HG02623 (cell line): Measurements from ENCODE around the gene TMPRSS9.
"Not testable (repeated sequence)": the region's sequence is repeated elsewhere in the genome, so short reads cannot be mapped to it uniquely, and the experiment has no call there.

Experiments used
- ATAC-seq: cut with Tn5 transposase; IDR thresholded peaks from one replicate; pipeline ENCODE4 v1.9.1; 2021; ENCODE audit warnings: moderate library complexity; ENCODE audit not compliant: unreplicated experiment

Gene TMPRSS9

GRCh38 chr19:2454962-2455850 is 95.1 kb downstream of the TMPRSS9 start:
- no peak for ATAC-seq

GRCh38 chr19:2455851-2456570 is 95.9 kb downstream of the TMPRSS9 start:
- peak; percentile 17 for ATAC-seq

DNA sequence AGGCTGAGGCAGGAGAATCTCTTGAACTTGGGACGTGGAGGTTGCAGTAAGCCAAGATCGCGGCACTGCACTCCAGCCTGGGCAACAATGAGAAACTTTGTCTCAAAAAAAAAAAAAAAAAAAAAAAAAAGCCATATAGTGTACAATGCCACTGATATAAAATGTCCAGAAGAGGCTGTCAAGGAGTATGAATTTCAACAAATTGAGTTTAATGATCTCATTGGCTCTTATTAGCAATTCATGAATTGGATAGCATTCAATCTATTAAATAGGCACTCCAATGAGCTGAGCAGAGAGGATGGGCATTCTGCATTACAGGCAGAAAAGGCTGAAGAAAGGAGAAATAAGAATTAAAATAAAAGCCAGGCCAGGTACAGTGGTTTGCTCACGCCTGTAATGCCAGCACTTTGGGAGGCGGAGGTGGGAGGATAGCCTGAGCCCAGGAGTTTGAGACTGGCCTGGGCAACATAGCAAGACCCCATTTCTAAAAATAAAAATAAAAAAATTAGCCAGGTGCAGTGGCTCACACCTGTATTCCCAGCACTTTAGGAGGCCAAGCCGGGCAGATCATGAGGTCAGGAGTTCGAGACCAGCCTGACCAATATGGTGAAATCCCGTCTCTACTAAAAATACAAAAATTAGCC is 97.5 kb downstream of the TMPRSS9 start:
- ATAC-seq, result no peak

DNA sequence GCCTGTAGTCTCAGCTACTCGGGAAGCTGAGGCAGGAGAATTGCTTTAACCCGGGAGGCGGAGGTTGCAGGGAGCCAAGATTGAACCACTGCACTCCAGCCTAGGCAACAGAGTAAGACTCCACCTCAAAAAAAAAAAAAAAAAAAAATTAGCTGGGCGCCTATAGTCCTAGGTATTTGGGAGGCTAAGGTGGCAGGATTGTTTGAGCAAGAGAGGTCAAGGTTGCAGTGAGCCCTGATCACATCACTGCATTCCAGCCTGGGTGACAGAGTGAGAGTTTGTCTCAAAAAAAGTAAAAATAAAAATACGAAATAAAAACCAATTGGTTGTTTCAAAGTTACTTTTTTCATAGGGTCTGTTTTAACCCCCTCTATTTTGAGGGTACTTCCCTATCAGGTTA is 98.0 kb downstream of the TMPRSS9 start:
- ATAC-seq, result no peak

GRCh38 chr19:2458776-2459175 is 98.7 kb downstream of the TMPRSS9 start:
- ATAC-seq, result not testable (repeated sequence)

GRCh38 chr19:2460245-2460644 is 100.2 kb downstream of the TMPRSS9 start:
- ATAC-seq, result no peak

- no peak for ATAC-seq
These were observed 101.9 kb downstream of the TMPRSS9 start for GRCh38 chr19:2461751-2462634.

DNA sequence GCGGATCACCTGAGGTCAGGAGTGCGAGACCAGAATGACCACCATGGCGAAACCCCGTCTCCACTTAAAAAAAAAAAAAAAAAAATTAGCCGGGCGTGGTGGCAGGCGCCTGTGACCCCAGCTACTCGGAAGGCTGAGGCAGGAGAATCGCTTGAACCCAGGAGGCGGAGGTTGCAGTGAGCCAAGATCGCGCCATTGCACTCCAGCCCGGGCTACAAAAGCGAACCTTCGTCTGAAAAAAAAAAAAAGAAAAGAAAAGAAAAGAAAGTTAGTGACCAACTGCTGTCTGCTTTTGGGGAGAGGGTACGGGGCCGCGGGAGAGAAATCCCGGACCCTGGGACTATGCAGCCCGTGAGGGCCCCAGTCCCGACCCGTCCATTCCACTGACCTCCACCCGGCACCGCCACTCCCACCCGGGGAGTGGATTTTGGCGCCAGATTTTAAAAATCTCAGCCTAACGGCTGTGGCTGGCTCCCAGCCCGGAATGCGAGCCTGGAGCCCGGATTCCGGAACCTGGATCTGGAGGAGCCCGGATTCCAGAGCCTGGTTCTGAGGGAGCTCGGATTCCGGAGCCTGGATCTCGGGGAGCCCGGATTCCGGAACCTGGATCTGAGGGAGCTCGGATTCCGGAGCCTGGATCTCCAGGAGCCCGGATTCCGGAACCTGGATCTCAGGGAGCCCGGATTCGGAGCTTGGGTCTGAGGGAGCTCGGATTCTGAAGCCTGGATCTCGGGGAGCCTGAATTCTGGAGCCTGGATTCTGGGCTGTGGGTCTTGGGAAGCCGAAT is 102.8 kb downstream of the TMPRSS9 start:
- ATAC-seq, result no peak

DNA sequence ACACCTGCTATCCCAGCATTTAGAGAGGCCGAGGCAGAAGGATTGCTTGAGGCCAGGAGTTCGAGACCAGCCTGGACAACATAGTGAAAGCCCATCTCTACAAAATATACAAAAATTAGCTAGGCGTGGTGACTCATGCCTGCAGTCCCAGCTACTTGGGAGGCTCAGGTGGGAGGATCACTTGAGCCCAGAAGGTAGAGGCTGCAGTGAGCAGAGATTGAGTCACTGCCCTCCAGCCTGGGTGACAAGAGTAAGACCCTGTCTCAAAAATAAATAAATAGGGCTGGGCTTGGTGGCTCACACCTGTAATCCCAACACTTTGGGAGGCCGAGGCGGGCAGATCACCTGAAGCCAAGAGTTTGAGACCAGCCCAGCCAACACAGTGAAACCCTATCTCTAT is 103.6 kb downstream of the TMPRSS9 start:
- not testable (repeated sequence) for ATAC-seq

GRCh38 chr19:2464389-2464788 is 104.3 kb downstream of the TMPRSS9 start:
- ATAC-seq, result no peak

DNA sequence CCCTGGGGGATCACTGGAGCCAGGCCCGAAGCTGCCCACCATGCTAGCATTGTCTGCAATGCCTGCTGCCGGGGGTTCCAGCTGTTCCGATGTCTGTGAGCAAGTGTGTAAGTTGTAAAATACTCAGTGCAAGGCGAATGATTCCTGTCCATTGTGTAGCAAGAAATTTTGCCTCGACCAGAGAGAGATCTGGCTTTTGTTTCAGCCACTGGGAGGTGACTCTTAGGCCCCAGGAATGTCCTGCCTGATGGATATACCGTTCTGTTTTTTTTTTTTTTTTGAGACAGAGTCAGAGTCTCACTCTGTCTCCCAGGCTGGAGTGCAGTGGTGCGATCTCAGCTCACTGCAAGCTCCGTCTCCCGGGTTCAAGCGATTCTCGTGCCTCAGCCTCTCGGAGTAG is 108.5 kb downstream of the TMPRSS9 start:
- no peak for ATAC-seq

DNA sequence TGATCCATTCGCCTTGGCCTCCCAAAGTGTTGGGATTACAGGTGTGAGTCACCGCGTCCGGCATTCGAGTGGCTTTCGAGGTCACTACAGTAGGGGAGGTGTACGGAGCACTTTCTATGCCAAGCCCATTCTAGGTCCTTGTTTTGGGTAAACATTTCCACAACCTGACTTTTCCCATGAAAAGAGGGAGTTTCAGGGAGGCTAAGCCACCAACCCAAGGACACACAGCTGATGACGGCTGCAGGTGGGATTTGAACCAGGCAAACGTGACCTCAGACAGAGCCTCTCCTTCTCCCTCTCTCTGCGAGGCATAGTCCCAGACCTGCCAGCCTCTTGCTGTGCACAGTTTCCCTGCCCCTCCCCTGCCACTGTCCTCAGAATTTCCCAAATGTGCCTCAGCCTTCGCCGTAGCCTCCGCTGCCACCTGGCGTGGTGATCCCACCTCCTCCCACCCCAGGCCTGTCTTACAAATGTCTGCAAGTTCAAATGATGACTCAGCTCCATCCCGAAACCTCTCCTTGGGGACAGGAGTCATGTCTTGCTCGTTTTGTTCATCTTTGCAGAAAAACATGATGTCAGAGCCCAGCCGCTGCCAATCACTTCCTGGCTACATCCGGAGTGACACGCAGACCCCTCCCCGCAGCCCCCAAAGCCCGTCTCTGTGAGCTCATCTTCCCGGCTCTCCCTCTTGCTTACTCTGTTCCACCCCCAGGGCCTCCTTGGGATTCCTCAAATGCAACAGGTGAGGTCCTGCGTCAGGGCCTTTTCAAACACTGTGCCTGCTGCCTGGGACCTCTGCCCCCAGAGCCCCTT is 109.2 kb downstream of the TMPRSS9 start:
- ATAC-seq, result no peak

GRCh38 chr19:2469915-2470200 is 109.8 kb downstream of the TMPRSS9 start:
- not testable (repeated sequence) for ATAC-seq

DNA sequence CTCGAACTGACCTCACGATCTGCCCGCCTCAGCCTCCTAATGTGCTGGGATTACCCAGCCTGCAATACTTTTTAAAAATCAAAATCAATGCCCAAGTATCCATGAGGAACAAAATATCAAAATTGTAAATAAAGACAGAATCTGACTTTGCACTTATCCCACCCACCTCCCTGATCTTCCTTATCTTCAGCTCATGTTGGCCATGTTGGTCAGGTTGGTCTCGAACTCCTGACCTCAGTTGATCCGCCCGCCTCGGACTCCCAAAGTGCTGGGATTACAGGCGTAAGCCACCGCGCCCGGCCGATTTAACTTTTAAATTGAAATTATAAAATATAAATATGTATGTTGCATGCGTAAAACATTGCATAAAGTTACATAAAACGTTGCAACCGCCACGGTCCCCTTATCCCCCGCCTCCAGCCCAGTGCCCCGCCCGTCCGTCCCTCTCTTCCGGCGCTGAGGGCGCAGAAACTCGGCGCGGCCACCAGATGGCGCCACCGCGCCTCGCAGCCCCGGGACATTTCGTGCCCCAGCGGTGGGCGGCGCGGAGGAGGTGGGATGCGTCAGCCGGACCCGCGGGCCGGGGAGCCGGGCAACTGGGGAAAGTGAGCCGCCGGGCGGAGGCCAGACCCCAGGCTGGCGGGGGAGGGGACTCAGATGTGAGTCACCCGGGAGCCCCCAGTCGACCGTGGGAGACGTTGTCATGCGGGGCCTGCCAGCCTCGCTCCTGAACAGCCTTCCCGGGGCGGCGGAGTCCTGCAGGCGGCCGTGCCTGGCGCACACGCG is 114.4 kb downstream of the TMPRSS9 start:
- ATAC-seq, result peak; percentile 20

GRCh38 chr19:2475018-2475701 is 115.1 kb downstream of the TMPRSS9 start:
- peak; percentile 3 for ATAC-seq
